Activated naive CD8-positive, alpha-beta T cell treated with anti-CD3 and anti-CD28 coated beads, Interleukin-2, amount 50 U/mL, for 16 hours (primary cell): ENCODE results near the gene CD300C.
"Not testable (repeated sequence)": the region's sequence is repeated elsewhere in the genome, so short reads cannot be mapped to it uniquely, and the experiment has no call there.

ENCODE experiments used
- DNase-seq: peaks from one replicate; pipeline ENCODE4 v3.0.0-alpha.2; 2020; ENCODE audit warnings: low read depth, low spot score

CD300C gene

DNA sequence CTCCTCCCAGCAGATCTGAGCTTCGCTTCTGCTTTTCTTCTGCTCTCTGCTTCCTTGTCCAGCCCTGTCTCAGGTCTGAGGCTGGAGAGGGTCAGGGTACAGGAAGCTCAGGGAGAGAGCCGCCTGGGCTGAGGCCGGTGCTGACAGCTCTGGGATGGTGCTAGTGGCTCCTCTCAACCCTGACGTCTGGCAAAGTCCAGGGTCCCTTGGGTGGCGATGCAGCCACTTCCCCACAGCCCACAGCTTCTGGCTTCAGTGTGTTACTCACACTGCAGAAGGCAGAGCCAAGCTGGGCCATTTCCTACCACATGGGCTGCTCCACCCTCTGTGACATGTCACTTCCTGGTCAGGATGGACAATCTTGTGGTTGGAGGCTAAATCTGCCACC lies at the start of gene CD300C:
Gene CD300C, minus strand, starts transcription at position 273 of the 388 bp plus-strand sequence. CDS start 333 bp downstream, outside the sequence.
- DNase-seq: no peak

DNA sequence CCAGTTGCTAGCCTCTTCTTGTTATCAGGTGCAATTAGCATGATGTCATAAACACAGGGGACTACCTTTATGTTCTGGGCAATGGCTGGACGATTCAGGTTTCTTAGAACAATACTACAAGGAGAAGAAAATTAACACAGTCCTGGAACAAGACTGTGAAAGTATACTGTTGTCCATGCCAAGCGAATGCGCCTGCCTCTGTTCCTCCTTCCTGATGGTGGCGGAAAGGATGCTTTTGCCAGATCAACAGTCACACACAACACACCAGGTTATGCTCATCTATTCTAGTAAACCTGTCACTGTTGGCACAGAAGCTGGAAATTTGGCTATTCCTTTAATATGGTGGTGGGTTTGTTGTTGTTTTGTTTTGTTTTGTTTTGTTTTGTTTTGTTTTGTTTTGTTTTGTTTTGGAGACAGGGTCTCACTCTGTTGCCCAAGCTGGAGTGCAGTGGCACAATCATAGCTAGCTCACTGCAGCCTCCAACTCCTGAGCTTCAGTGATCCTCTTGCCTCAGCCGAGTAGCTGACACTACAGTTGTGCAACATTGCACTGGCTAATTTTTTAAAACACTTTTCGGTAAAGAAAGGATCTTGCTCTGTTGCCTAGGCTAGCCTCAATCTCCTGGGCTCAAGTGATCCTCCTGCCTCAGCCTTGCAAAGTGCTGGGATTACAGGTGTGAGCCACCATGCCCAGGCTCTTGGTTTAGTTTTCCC lies 49.3 kb upstream of the CD300C start:
- DNase-seq: no peak

DNA sequence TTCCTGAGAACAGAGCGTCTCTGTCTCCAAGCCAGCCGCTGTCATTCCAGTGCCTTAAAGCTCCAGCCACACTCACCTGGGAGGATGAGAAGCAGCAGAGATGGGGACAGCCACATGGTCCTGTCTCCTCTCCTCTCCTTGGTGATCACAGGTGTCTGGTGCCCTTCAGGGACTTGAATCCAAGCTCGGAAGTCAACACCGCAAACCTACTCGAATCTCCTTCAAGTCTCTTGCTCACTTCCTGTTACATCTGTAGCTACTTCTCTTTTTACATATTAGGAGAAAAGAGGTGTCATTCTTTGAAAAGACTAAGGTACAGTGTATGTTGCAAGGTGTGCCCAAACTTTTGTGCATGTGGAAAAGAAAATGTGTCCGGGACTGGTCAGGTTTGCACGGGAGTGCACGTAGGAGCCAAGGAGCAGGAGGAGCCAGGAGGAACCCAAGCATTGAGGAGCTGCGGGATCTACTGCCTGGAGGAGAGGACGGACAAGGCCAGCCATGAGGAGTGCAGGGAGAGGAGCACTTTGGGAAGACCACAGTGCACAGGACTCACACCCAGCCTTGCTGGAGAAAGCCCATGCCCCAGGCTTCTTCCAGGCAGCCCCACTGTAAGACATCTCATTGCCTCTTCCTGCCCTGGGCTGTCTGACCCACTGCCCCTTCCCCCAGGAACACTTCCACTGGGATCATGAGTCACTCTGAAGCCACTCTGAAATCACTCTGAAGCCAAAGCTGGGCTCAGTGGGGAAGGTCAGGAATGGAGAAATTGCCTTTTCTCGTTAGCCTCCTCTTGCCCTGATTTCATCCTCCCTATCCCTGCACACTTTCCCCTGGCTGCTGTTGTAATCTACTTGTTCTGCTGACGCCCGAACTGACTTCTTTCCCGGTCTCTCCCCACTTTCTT lies 46.4 kb upstream of the CD300C start, which contains the start of gene CD300LD:
Gene CD300LD, minus strand, starts transcription at position 197 of the 904 bp plus-strand sequence. Its CDS starts 81 bp downstream, at position 116.
- DNase-seq: no peak

DNA sequence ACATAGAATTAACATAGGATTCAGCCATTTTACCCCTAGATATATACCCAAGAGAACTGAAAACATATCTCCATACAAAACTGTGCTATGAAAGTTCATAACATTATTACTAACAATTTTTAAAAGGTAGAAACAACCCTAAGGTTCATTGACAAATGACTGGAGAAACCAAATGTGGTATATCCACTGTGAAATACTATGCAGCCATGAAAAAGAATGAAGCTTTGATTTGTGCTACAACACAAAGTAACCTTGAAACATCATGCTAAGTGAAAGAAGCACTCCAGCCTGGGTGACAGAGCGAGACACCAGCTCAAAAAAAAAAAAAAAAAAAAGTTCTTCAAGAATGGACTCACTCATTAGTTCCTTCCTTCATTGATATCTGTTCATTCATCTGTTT lies 45.6 kb upstream of the CD300C start:
- DNase-seq: no peak

DNA sequence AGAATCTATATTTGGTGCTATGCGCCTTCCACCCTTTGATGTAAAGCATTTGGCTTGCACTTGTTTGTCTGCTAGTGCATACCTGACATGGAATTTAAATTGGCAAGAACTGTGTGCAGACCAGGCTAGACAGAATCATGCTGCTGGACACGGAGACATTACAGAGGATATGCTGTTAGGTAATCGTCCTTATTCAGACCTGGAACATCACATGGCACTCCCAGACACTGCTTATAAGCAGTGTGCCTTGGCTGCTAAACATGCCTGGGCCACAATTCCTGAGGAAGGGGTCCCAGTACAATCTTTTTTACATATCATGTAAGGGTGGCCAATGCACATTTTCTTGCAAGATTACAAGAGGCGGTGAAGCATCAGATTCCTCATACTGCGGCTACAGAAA lies 39.8 kb upstream of the CD300C start:
- no peak for DNase-seq

DNA sequence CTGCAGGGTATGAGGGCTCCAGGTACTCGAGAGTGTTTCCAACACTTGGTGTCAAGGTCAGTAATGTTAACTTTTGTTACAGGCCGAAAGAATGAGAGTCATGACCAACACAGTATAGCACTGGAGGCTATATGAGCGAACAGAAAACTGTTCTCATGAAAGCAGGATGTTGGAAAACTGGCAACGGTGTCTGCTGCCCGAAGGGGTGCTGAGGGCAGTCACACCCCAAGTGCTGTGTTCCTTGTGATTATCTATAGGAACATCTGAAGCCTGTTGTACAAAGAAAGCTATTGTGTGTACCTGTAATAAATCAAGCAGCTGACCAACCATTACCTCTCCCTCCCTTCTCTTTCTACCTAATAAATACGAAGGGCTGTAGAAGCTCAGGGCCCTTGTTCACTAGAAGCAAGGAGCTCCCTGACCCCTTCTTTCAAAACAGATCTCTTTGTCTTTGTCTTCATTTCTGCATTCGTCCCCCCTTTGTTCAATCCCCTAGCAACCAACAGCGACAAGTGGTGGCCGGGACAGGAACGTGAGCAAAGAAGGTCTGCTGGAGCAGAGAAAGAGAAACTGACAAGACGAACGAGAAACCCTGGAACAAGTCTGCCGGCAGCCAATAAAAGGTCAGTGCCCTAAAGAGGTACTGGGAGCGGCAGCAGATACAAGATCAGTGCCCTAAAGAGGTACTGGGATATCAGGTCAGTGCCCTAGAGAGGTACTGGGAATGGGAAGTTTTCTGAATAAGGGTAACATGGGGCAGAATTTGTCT lies 38.6 kb upstream of the CD300C start:
- no peak for DNase-seq

DNA sequence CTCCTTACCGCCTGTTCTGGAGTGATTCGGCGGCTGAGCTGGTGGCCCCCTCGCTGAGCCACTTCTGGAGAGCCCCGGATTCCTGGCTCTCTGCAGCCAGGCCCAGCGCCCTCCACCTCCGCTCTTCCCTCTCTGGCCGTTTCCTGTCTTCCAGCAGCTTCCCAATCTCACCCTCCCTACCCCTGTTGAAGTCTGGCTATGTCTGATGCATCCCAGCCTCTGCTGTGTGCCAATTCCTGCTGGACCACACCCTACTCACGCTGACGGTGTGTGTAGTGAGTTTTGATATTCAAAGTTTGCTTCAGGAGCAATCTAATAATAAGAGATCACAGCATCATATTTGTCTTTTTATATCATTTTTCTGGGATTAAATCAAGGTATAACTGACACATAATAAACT lies 36.7 kb upstream of the CD300C start:
- DNase-seq: no peak

DNA sequence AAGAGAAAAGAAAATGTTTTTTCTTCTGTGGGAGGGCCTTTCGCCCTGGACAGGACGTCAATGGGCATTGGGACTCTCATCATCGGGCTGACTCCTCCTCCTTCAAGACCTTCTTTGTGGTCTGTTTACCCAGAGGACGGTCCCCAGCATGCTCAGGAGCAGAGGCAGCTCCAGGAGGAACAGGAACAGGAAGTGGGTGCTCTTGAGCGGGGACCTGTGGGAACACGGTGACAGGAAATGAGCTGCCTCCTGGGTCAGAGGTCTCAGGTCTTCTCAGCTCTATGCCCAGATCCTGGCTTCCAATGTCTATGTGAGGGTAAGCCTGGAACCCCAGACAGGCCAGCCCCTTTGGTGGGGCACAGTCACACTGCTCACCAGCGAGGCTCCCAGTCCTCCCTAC lies 34.0 kb upstream of the CD300C start:
- no peak for DNase-seq

DNA sequence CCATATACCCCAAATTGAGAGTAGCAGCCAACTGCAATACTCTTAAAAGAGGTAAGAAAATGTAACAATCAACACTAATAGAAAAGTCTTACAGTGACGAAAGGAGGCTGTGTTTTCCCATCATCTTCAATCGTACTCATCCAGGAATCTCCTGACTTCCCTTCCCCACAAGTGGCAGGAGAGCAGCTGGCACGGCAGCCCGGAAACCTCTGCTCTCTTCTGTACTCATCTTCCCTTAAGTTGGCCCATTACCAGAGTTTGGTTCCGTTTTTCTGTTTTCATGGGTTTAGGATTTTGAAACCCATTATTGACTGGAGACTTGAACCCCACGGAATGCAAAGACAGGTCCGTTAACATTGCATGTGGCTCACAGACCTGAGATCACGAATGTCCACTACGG lies 33.1 kb upstream of the CD300C start:
- DNase-seq: no peak

DNA sequence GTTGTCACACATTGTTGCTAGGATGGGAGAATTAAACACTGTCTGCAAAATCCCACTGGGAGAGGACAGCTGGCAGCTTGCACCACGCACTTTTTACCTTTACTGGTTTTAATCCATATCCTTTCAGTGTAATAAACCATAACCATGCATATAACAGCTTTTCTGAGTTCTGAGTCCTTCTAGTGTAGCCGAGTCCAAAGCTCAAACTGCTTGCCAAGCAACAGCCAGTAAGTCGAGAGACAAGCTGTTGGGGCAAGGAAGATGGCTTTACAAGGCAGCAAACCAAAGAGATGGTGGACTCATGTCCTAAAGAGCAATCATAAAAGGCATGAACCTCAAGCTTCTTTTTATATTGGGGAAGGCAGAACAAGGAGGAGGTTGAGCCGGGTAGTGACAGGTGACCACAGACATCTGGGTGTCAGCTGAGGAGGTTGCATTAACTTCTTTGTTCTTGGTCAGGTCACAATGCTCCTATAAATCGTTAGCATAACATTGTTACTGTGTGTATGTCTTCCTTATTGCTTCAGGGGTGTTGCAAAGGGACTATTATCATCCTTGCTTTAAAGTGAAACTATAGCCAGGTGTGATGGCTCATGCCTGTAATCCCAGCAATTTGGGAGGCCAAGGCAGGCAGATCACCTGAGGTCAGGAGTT lies 28.7 kb upstream of the CD300C start:
- no peak for DNase-seq

DNA sequence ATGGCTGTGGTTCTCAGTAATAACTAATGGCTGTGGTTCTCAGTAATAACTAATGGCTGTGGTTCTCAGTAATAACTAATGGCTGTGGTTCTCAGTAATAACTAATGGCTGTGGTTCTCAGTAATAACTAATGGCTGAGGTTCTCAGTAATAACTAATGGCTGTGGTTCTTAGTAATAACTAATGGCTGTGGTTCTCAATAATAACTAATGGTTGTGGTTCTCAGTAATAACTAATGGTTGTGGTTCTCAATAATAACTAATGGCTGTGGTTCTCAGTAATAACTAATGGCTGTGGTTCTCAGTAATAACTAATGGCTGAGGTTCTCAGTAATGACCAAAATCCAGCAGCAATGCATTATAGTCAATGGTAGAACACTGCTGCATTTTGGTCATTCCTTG lies 27.7 kb upstream of the CD300C start:
- DNase-seq: not testable (repeated sequence)

DNA sequence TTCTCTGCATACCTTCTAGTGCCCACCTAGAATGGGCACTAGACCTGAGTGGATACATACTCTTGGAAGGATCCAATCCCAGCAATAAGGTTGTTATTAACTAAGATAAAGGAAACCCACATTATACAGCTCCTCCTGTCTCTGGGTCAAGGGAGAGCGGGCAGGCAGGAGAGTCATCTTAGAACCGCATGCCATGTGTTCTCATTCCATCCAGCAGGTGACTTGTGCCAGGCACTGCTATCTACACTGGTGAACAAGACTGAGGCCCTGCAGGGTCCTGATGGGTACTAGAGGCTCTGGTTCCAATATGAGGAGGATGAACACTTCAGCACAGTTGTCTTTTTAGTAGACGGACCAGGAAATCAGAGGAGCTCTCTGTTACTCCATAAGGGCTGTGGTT lies 27.3 kb upstream of the CD300C start:
- DNase-seq: no peak

DNA sequence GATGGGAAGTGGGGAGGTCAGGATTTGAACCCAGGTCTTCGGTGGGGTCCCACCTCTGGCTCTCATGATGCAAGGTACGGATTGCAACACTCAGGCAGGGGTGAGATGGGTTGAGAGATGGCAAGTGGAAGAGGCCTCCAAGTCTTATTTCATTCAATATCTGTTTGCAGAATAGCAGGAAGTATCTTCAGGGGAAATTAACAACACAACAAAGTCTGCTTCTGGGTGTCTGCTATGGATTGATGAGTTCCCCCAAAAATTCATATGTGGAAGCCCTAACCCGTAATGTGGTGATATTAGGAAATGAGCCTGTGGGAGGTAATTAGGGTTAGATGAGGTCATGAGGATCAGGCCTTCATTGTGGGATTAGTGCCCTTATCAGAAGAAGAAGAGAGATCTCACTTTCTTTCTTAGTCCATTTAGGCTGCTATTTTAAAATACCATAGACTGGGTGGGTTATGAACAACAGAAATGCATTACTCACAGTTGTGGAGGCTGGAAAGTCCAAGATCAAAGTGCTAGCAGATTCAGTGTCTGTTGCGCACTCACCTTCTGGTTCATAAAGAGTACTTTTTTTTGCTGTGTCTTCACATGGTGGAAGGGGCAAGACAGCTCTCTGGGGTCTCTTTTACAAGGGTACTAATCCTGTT lies 25.8 kb upstream of the CD300C start:
- DNase-seq: no peak

DNA sequence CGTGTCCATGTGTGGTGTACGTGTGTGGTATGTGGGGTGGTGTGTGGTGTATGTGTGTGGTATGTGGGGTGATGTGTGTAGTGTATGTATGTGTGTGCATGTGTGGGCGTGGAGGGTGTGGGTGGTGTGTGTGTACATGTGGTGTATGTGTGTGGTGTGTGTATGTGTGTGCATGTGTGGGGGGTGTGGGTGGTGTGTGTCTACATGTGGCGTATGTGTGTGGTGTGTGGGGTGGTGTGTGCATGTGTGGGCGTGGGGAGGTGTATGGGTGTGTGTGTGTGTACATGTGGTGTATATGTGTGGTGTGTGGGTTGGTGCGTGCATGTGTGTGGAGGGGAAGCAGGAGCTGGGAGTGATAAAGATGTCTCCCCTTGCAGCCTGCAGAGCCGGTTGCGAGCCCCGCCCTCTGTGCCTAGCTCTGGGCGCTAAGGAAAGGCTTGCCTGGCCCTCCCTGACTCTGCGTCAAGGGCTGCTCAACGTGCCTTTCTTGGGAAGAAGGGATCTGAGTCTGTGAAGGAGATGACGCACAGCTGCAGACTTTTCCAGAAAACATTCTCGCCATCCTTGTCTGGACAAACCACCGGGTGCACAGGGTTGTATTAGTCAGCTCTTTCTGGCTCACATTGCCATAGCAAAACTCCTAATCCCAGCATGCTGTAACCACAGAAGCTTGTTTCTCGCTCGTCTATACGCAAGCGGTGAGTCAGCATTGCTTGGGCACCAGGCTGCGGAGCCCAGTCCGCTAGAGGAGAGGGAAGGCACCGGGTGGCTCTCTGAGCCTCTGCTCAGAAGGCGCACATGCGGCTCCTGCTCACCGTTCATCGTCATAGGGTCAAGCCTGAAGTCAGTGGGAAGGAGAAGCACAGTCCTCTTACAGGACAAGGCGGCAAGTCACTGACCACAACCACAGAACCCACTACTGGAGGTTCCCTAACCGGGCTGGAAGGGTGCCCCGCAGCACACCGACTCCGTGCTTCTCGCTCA lies 23.4 kb upstream of the CD300C start:
- no peak for DNase-seq

DNA sequence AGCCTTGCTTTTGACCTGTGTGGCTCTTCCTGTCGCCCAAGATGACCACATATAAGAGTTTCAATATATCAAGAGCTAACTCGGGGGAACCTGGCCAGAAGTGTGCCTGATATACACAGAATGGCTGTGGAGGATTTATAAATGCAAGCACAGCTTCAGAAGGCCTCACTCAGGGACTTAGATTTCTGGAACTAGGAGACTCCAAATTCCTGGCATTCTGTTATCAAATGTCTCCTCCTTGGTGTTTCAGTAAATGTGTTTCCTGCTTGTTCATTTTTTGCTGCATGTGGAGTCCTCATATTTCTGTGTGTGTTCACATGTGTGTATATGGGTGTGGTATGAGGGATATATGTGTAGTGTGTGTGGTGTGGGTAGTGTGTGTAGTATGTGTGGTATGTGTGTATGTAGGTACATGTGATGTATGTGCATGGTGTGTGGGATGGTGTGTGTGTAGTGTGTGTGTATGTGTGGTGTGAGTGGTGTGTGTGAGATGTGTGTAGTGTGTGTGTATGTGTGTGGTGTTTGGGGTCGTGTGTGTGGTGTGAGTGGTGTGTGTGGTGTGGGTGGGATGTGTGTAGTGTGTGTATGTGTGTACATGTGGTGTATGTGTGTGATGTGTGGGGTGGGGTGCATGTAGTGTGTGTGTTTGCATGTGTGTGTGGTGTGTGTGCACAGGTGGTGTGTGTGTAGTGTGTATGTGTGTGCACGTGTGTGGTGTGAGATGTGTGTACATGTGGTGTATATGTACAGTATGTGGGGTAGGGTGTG lies 22.4 kb upstream of the CD300C start:
- no peak for DNase-seq

DNA sequence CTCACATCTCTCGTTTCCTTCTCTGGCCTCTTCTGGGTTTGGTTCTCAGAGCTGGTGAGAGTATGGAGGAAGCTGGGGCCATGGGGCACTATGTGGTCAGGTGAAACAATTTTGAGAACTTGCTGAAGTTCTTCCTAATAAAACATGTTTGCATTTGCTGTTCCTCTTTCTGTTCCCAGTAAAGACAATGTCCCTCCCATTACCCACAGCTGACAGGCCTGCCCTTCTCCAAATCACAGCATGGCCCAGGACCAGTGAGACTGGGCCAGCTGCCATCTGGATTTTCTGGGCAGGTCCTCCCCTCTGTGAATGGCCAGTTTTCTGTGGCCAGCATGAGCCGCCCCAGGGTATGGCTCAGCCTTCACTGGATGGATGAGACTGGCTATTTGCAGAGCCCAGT lies 21.5 kb upstream of the CD300C start, which contains the start of gene CD300H:
Gene CD300H, minus strand, starts transcription at position 113 of the 400 bp plus-strand sequence.
- no peak for DNase-seq

DNA sequence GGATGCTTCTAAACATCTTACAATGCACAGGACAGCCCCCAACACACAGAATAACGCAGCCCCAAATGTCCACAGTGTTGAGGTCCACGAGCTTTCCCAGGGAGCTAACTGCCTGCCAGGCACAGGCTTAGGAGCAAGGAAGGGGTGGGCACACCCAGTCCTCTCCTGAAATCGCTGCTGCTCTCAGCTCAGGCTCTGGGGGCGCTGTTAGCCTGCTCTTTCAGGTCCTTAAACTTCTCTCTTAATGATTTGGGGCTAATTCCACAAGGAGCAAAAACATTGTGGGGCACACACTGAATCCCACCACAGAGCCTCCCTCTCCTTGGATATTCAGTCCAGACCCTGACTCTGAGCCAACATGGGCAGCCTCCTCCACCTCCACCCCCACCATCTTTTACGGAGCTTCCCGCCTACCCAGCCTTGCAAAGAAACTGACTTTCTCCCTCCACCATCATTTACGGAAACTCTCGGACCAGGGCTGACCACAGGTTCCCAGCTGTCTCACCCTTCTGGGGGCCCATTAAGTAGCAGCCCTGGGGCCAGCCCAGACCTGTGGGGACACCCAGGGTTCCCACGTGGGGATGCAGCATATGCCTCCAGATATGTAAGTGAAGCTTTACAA lies 20.3 kb upstream of the CD300C start:
- DNase-seq: no peak

DNA sequence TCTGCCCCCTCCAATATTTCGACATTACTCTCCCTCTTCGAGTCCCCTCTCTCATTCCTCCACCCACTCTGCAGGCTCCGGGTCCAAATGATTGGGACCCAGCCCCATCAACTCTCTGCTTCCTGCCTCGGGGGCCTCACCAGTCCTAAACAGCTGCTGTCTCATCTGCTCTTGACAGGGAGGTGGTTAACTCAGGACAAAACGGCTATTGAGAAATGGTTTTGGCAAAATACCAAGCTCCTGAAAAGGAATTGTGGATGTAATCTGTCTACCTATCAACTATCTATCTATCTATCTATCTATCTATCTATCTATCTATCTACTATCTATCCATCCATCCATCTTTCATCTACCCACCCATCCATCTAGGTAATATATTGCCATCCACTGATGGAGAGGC lies 19.2 kb upstream of the CD300C start:
- DNase-seq: no peak

DNA sequence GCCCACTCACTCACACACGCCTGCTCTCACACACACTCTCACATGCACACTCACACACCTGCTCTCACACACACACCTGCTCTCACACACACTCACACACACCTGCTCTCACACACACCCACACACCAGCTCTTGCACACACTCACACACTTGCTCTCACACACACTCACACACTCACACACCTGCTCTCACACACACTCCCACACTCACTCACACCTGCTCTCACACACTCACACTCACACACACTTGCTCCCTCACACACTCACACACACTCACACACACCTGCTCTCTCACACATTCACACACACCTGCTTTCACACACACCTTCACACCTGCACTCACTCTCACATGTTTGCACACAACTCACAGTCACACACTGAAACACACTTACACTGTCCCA lies 17.4 kb upstream of the CD300C start:
- DNase-seq: no peak
